ENCODE results near the gene WNT3.
"Not testable (repeated sequence)": the region's sequence is repeated elsewhere in the genome, so short reads cannot be mapped to it uniquely, and the experiment has no call there.

The WNT3 gene

DNA sequence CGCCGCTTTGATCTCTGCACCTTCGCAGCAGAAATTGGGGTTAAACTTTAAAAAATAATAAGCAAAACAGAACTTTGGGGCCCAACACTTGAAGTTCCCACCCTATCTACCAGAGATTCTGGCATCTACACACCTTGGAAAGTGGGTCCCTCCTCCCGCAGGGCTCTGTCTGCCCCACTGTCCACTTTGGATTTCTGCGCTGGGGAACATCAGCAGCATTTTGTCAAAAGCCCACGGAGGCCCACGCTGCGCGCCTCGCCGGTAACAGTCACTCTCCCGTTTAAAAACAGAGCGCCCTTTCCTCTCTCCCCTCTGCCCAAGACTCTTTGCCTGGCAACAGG, 32.2 kb upstream of the WNT3 start:
- H3K4me3 ChIP-seq (ENCODE audit: low read depth, low read length), result no peak overlapping the region

GRCh38 chr17:46848534-46848933, 30.0 kb upstream of the WNT3 start:
- no peak for DNase-seq (ENCODE audit: low read depth, low spot score)
- H3K4me3 ChIP-seq (ENCODE audit: low read depth, low read length), result no peak overlapping the region
- in situ Hi-C loops (cut with HindIII; ENCODE audit: low sequenced_read_pairs), result no loop called here
- TF ChIP-seq, protein P1, sequence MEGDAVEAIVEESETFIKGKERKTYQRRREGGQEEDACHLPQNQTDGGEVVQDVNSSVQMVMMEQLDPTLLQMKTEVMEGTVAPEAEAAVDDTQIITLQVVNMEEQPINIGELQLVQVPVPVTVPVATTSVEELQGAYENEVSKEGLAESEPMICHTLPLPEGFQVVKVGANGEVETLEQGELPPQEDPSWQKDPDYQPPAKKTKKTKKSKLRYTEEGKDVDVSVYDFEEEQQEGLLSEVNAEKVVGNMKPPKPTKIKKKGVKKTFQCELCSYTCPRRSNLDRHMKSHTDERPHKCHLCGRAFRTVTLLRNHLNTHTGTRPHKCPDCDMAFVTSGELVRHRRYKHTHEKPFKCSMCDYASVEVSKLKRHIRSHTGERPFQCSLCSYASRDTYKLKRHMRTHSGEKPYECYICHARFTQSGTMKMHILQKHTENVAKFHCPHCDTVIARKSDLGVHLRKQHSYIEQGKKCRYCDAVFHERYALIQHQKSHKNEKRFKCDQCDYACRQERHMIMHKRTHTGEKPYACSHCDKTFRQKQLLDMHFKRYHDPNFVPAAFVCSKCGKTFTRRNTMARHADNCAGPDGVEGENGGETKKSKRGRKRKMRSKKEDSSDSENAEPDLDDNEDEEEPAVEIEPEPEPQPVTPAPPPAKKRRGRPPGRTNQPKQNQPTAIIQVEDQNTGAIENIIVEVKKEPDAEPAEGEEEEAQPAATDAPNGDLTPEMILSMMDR (IDR thresholded peaks at IDR 0.05; ENCODE audit: low read depth, low read length), result no peak

More for the DNA sequence above, 32.2 kb upstream of the WNT3 start:
- in situ Hi-C loops (cut with HindIII; ENCODE audit: low sequenced_read_pairs), result no loop called here
- TF ChIP-seq, protein P1 (IDR thresholded peaks at IDR 0.05; ENCODE audit: low read depth, low read length), result no peak
- no peak for DNase-seq (ENCODE audit: low read depth, low spot score)

DNA sequence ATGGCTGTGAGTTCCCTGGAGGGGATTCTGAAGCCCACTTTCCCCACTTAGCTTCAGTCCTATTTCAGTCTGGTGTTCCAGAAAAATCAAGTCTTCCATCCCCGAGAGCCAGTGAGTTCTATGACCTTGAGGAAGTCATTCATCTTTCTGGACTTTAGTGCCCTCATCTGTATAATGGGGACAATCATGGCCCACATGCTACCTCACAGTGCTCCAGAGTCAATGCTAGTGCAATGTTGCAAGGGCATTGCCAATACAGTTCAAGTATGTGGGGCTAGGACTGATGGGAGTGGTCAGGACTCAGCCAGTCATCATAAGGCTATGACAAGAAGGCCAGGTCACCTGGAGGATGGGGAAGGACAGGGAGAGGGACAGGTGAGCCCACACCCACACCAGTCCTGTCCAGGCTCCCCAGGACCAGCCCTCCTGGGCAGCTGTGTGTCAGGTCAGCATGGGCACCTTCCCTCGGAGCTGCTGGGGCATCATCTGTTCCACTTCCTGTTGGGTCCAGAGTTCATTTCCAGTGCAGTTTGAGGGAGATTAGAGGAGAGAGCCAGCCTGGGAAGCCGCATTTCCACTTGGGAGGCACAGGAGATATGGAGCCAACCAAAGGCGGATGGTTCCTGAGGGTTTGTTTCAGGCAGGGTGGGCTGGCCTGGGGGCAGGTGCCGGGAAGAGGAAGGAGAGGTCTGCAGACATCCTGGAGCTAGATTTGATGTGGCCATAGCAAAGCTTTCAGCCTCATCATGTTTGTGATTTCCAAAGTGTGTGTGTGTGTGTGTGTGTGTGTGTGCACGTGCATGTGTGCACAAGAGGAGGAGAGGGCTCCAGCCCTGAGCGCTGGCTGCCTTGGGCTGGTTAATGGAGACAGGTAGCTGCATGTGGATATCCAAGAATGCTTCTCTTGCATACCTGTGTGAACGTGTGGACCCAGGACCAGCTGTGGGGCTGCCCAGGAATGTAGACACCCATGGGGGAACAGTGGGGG, 29.0 kb upstream of the WNT3 start:
- in situ Hi-C loops (cut with HindIII; ENCODE audit: low sequenced_read_pairs), result no loop called here

GRCh38 chr17:46842835-46843234, 24.3 kb upstream of the WNT3 start:
- in situ Hi-C loops (cut with HindIII; ENCODE audit: low sequenced_read_pairs), result no loop called here
- no peak overlapping the region for H3K4me3 ChIP-seq (ENCODE audit: low read depth, low read length)
- TF ChIP-seq, protein P1 (IDR thresholded peaks at IDR 0.05; ENCODE audit: low read depth, low read length), result peak; percentile 71
- no peak for DNase-seq (ENCODE audit: low read depth, low spot score)

More for the DNA sequence above, 29.0 kb upstream of the WNT3 start:
- DNase-seq (ENCODE audit: low read depth, low spot score), result no peak
- H3K4me3 ChIP-seq (ENCODE audit: low read depth, low read length), result no peak overlapping the region
- TF ChIP-seq, protein P1 (IDR thresholded peaks at IDR 0.05; ENCODE audit: low read depth, low read length), result no peak

DNA sequence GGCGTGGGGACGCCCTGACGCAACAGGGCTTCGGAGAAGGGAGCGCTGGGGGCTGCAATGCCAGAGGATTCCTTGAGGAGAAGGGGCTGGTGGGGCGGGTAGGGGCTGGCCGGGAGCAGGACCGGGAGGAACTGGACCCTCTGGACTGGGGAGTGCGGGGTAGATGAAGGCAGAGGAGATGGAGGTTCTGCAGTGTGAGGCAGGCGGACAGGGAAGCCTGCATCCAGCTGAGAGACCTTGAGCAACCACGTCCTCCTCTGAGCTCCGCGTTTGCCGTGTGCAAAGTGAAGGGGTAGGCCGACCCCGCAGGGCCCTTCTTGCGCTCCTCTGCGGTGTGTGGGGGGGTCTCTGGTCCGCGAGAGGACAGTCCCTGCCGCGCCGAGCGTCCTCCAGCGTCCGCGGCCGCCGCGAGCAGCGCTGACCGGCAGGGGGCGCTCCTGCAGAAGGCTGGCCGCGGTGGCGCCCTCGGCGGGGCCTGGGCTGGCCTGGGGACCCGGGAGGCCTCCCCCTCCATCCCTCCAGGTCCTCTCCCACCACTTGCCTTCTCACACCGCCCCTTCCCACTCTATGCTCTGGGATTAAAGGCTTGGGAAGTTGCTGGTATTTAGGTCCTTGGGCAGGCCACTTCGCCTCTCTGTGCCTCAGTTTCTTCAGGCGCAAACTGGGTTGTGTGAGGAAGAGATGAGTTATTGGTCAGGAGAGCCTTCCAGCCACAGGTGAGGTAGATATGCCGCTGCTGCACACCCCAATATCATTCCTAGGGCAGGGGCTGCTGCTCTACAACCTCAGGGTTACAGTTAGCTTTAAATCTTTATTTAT, 23.3 kb upstream of the WNT3 start:
- in situ Hi-C loops (cut with HindIII; ENCODE audit: low sequenced_read_pairs), result no loop called here
- no peak for DNase-seq (ENCODE audit: low read depth, low spot score)
- no peak overlapping the region for H3K4me3 ChIP-seq (ENCODE audit: low read depth, low read length)
- TF ChIP-seq, protein P1 (IDR thresholded peaks at IDR 0.05; ENCODE audit: low read depth, low read length), result peak; percentile 61

GRCh38 chr17:46840596-46840995, 22.1 kb upstream of the WNT3 start:
- DNase-seq (ENCODE audit: low read depth, low spot score); H3K4me3 ChIP-seq (ENCODE audit: low read depth, low read length); in situ Hi-C loops (cut with HindIII; ENCODE audit: low sequenced_read_pairs): not testable (repeated sequence)
